Thyroid gland (tissue), 4 donors: Measurements from ENCODE around the gene SLC35E1. TPM values are rescaled to one million over a fixed set of nuclear protein-coding genes. Genes with fewer than 3 reads are reported as not detected.

Experiments
- DNase-seq, 2 donors: peaks; one replicate each; pipeline ENCODE4 v3.0.0-alpha.2; 2019
- H3K27ac ChIP-seq, 3 donors: fragments of 200-600 bp; sonication (generic); 1 replicate in 2 of 3; 2 replicates in 1 of 3; pipeline ENCODE4 v1.5.1; 2016 to 2019; ENCODE audit warnings: mild to moderate bottlenecking in 1 of 3, moderate library complexity in 1 of 3
- H3K27me3 ChIP-seq: fragments of 200-600 bp; sonication (generic); one replicate; pipeline ENCODE4 v1.5.1; 2019
- H3K36me3 ChIP-seq, 2 donors: fragments of 200-600 bp; sonication (generic); one replicate each; pipeline ENCODE4 v1.5.1; 2016 to 2019
- H3K4me1 ChIP-seq, 2 donors: fragments of 200-600 bp; sonication (generic); one replicate each; pipeline ENCODE4 v1.5.1; 2017 to 2019
- H3K4me3 ChIP-seq, 3 donors: fragments of 200-600 bp; sonication (generic); replicated peaks in 1 of 3; 1 replicate in 2 of 3; 2 replicates in 1 of 3; pipeline ENCODE4 v1.5.1; 2016; ENCODE audit warnings: mild to moderate bottlenecking in 1 of 3
- H3K9me3 ChIP-seq: fragments of 200-600 bp; sonication (generic); one replicate; pipeline ENCODE4 v1.5.1; 2017
- POLR2A ChIP-seq, 2 donors: fragments of 450-650 bp; IDR thresholded peaks; one replicate each; pipeline ENCODE4 v1.6.1; 2017; ENCODE audit warnings: antibody characterized with exemption in 2 of 2, mild to moderate bottlenecking in 2 of 2, moderate library complexity in 1 of 2
- WGBS, 2 donors: methylation state at CpG; one replicate each; pipeline ENCODE4 v1.1.5; 2017; 5-methylcytosine and 5-hydroxymethylcytosine counted together
- intact Hi-C: fragments of 100-400 bp; cut with DNase I; formaldehyde crosslinking; loops from one replicate; pipeline ENCODE4 v1.15.1; 2023
- total RNA-seq, 4 donors: library from RNA; depleted of rRNA; stranded (reverse); fragments of >200 nt; gene quantifications; one replicate each; pipeline ENCODE4 v1.2.3, GENCODE V29; 2016
- TF ChIP-seq, protein P1 (sequence below), 6 experiments: fragments of 200-600 bp in 3 of 6; fragments of 450-650 bp in 3 of 6; sonication (generic) in 3 of 6; IDR thresholded peaks; one replicate each; pipeline ENCODE4 v1.5.1; 2016 to 2019; ENCODE audit warnings: antibody characterized with exemption in 6 of 6, mild to moderate bottlenecking in 2 of 6, inconsistent platforms in 1 of 6, moderate library complexity in 1 of 6

Gene SLC35E1
- total RNA-seq, 4 donors from 2014 or later, result 33.3 to 49.3 (median 38.6) TPM

DNA sequence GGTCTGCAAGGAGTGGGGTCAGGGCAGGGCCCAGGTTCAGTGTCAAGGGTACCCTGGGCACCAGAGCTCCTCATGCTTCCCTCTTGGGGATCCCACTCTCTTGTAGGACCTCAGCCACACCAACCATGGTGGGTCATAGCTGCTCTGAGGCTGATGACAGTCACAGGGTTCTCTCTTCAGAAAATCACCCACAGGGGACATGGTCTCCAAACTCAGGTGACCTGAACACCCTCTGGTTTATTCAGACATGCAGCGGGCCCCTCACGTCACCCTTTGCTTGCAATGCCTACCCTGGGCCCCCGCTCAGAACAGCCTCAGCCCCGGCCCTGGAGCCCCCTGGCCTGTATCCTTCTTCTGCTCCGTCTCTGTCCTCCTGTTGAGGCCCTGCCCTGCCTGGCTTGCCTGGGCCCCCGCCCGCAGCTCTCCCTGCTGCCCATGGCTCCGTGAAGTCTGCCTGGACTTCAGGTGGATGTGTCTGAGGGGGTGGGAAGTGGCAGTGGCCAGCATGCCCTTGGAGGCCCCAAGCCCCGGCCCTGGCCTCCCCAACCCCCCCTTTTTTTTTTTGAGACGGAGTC is 50.4 kb downstream of the SLC35E1 start:
- intact Hi-C loops, result no loop called here
- Histone ChIP-seq H3K4me3 (no peak overlapping the region), H3K4me1 (no peaks in the 10 kb centered on the region), H3K36me3 (peaks cover 86 to 89% of the 10 kb centered on the region in 2 donors), H3K27ac (no peak overlapping the region), H3K27me3 (no peaks in the 10 kb centered on the region), H3K9me3 (no peaks in the 10 kb centered on the region)
- DNase-seq, result no peak
- TF ChIP-seq POLR2A (IDR thresholded peaks at IDR 0.05), result no peak
- TF ChIP-seq, protein P1, sequence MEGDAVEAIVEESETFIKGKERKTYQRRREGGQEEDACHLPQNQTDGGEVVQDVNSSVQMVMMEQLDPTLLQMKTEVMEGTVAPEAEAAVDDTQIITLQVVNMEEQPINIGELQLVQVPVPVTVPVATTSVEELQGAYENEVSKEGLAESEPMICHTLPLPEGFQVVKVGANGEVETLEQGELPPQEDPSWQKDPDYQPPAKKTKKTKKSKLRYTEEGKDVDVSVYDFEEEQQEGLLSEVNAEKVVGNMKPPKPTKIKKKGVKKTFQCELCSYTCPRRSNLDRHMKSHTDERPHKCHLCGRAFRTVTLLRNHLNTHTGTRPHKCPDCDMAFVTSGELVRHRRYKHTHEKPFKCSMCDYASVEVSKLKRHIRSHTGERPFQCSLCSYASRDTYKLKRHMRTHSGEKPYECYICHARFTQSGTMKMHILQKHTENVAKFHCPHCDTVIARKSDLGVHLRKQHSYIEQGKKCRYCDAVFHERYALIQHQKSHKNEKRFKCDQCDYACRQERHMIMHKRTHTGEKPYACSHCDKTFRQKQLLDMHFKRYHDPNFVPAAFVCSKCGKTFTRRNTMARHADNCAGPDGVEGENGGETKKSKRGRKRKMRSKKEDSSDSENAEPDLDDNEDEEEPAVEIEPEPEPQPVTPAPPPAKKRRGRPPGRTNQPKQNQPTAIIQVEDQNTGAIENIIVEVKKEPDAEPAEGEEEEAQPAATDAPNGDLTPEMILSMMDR (IDR thresholded peaks at IDR 0.05), result no peak
- 95 to 99% methylated on average over 10 of the region's 10 CpGs for WGBS, 2 donors

DNA sequence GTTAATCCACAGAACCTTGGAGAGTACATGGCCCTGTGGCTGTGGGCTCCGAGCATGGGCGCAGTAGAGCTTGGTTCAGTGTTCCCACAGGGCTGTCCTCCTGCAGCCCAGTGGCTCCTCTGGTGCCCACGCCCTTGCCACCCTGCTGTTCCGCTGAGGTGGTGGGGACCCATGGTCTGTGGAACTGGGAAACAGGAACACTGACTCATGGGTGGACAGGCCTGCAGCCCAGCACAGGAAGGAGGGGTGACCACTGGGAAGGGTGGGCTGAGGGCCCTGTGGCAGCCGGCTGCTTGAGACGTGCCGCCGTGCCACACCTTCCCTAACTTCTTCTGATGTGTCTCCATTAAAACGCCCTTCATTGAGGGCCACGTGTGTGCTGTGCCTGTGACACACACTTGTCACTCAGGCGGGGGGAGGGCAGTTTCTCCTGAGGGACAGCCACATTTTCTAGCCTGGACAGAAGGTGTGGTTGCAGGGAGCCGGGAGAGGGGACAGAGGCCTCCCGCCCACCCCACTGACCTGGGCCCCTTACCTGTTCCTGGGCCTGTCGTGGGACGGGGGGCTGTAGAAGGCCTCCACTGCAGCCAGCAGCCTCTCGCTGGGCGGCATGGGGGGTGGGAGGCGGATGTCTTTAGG is 51.1 kb downstream of the SLC35E1 start:
- H3K4me3 ChIP-seq, result no peak overlapping the region
- no peak overlapping the region for H3K27ac ChIP-seq
- 92 to 98% methylated on average over 11 to 18 of the region's 18 CpGs for WGBS, 2 donors
- intact Hi-C loops, result no loop called here
- DNase-seq, result no peak
- H3K4me1 ChIP-seq, result no peaks in the 10 kb centered on the region
- TF ChIP-seq, protein P1 (IDR thresholded peaks at IDR 0.05), result no peak
- no peak for TF ChIP-seq POLR2A (IDR thresholded peaks at IDR 0.05)
- no peaks in the 10 kb centered on the region for H3K27me3 ChIP-seq
- peaks cover 84 to 85% of the 10 kb centered on the region in 2 donors for H3K36me3 ChIP-seq
- H3K9me3 ChIP-seq, result no peaks in the 10 kb centered on the region

DNA sequence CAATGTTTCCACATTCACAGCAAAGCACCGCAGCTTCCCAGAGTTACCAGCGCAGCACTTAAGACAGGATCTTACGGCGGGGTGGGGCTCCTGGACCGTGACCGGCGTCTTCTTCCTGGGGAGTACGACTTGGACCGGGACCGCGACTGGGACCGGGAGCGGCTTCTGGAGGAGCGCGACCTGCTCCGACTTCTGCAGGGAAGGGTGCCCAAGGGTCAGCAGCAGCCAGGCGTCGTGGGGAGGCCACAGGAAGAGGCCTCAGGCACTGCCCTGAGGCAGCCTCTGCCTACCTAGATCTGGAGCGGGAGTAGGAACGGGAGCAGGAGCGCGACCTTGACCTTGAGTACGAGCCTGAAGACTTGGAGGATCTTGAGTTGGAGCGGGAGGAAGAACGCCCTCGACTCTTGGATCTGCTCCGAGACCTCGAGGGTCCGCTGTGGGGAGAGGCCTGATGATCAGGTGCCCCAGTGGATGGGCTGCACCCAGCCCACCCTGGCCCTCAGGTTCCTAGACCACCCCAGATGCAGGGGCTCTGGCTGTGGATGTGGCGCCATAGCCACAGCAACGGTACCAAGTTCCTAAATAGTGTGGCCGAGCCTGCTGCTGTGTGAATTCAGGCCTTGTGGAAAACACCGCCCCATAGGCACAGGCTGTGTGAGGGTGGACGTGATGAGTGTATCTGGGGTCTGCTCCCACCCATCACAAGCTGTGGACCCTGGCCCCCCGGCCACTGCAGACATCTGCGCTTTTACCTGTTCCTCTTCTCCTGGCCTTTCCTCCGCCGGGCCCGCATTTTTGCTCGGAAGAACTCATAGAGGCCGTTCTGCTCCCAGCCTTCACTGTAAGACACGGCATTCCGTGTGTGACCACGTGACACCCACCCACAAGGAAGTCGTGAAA is 51.9 kb downstream of the SLC35E1 start:
- Histone ChIP-seq H3K4me3 (no peak overlapping the region), H3K27me3 (no peaks in the 10 kb centered on the region), H3K4me1 (no peaks in the 10 kb centered on the region), H3K9me3 (no peaks in the 10 kb centered on the region), H3K27ac (no peak overlapping the region), H3K36me3 (peaks cover 78 to 81% of the 10 kb centered on the region in 2 donors)
- TF ChIP-seq, protein P1 (IDR thresholded peaks at IDR 0.05), result no peak
- TF ChIP-seq POLR2A (IDR thresholded peaks at IDR 0.05), result no peak
- no peak for DNase-seq
- WGBS, 2 donors, result 92 to 96% methylated on average over 39 to 44 of the region's 45 CpGs
- intact Hi-C loops, result no loop called here

DNA sequence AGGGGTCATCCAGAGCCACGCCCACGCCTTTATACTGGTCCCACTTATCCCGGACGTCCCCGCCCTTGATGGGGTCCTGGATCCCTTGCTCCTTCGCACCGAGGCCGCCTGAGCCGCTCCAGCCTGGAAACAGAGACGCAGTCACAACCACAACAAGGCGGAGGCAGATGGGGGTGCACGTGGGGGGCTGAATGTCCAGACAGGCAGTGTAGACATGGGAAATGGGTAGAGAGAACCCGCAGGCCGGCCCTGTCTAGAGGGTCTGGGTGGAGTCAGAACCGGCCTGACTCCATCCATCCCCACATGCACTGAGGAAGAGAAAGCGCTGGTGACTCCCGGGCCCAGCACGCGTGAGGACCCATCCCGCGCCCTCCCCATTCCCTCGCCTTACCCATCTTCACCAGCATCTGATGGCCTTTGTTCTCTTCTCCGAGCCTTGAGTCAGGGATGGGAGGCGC is 53.0 kb downstream of the SLC35E1 start:
- Histone ChIP-seq H3K27ac (no peak overlapping the region), H3K9me3 (no peaks in the 10 kb centered on the region), H3K36me3 (peaks cover 67 to 78% of the 10 kb centered on the region in 2 donors), H3K4me3 (no peak overlapping the region), H3K27me3 (no peaks in the 10 kb centered on the region), H3K4me1 (no peaks in the 10 kb centered on the region)
- WGBS, 2 donors, result 96 to 98% methylated on average over 24 of the region's 24 CpGs
- TF ChIP-seq POLR2A (IDR thresholded peaks at IDR 0.05), result no peak
- TF ChIP-seq, protein P1 (IDR thresholded peaks at IDR 0.05), result no peak
- DNase-seq, result no peak
- intact Hi-C loops, result no loop called here
